NB4 (cell line): ENCODE measurements around the gene FASN.

Source experiments
- CTCF ChIP-seq: IDR thresholded peaks from one replicate; pipeline ENCODE4 v1.5.1; 2012; ENCODE audit warnings: low read depth, low read length
- MYC ChIP-seq: IDR thresholded peaks from 2 replicates; pipeline ENCODE4 v1.6.1; 2011; ENCODE audit warnings: low read depth, low read length
- POLR2A ChIP-seq: IDR thresholded peaks from 2 replicates; pipeline ENCODE4 v1.6.1; 2011; ENCODE audit warnings: mild to moderate bottlenecking; ENCODE audit not compliant: insufficient read length; ENCODE audit errors: extremely low read depth
- TF ChIP-seq, protein P1 (sequence below): IDR thresholded peaks from 2 replicates; pipeline ENCODE4 v1.6.1; 2011; ENCODE audit warnings: low read depth, low read length

DNA sequence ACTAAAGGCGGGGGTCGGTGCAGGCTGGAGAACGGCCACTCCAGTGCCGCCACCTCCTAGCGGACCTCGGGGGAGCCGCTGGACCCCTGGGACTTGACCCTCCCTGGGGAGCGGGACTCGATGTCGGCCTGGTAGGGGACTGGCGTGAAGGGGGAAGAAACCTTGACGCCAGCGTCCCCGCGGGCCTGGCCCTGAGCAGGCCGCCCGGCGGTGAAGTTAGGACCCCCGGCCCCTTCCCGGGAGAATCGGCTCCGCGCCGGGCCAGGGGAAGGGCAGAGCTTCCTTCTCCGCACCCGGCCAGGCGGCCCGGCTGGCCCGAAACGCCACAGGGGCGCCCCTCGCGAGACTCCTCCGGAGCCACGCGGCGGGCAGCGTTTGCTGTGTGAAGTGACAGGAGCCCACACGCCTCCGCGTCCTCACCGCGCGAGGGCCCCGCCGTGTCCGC lies 32.8 kb downstream of the FASN start:
- TF ChIP-seq POLR2A: no peak
- TF ChIP-seq CTCF: no peak
- TF ChIP-seq, protein P1, sequence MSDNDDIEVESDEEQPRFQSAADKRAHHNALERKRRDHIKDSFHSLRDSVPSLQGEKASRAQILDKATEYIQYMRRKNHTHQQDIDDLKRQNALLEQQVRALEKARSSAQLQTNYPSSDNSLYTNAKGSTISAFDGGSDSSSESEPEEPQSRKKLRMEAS: no peak
- no peak for TF ChIP-seq MYC
